ENCODE measurements around the gene NCOA3. TPM values are rescaled to one million over a fixed set of nuclear protein-coding genes. Genes with fewer than 3 reads are reported as not detected.

Gene NCOA3
- polyA plus RNA-seq, 1 of the 3 experiments (the other 2 are of a cell fraction), result 5.8 TPM

- TF ChIP-seq USF2 (IDR thresholded peaks at IDR 0.05; ENCODE audit: borderline replicate concordance, low read depth, low read length) (no peak), TCF12 (IDR thresholded peaks at IDR 0.05) (no peak)
Observed at GRCh38 chr20:47691625-47692024, 189.9 kb downstream of the NCOA3 start (continued).

- Histone ChIP-seq H3F3A (replicated peaks; ENCODE audit: insufficient read depth) (no peaks in the 10 kb centered on the region), H3K9me2 (no peaks in the 10 kb centered on the region), H3K36me3 (replicated peaks in 1 of 2; ENCODE audit: control insufficient read depth in 1 of 2, insufficient read depth in 2 of 2, low read length in 1 of 2) (peaks cover 0 to under 1% of the 10 kb centered on the region in 2 experiments), H3K27ac (ENCODE audit: low read depth in 2 of 2, low read length in 1 of 2) (no peak overlapping the region), H3K4me2 (no peak overlapping the region), H3K79me2 (ENCODE audit: insufficient read depth) (no peaks in the 10 kb centered on the region), H3K9ac (no peak overlapping the region), H2AFZ (ENCODE audit: low read depth) (no peak overlapping the region), H3K4me3 (ENCODE audit: low read depth in 2 of 2, low read length in 1 of 2) (no peak overlapping the region), H3K27me3 (ENCODE audit: insufficient read depth) (no peaks in the 10 kb centered on the region), H3K4me1 (ENCODE audit: control insufficient read depth in 1 of 2, insufficient read depth in 2 of 2, low read depth in 1 of 2, low read length in 1 of 2) (peaks cover 0 to 3% of the 10 kb centered on the region in 2 experiments; a peak in 2 of 4 replicates), H4K20me1 (ENCODE audit: insufficient read depth) (no peaks in the 10 kb centered on the region), H3K9me3 (peaks cover 3% of the 10 kb centered on the region; the same call in 1 of the 2 replicates)
- DNase-seq, result no peak
- no peak for TF ChIP-seq USF1 (IDR thresholded peaks at IDR 0.05; ENCODE audit: borderline replicate concordance, low read depth)
- no peak for TF ChIP-seq ELF1 (IDR thresholded peaks at IDR 0.05)
- TF ChIP-seq MEF2A (IDR thresholded peaks at IDR 0.05; ENCODE audit: borderline replicate concordance, low read depth), result no peak
- TF ChIP-seq NFIC (IDR thresholded peaks at IDR 0.05; ENCODE audit: borderline replicate concordance), result no peak
- no peak for TF ChIP-seq CHD2 (IDR thresholded peaks at IDR 0.05; ENCODE audit: low read length, partially characterized antibody)
- no peak for TF ChIP-seq CTCF (IDR thresholded peaks at IDR 0.05)
- no peak for TF ChIP-seq GABPA (IDR thresholded peaks at IDR 0.05; ENCODE audit: low read depth)
- TF ChIP-seq IRF3 (IDR thresholded peaks at IDR 0.05; ENCODE audit: low read depth, low read length), result no peak
- TF ChIP-seq NRF1 (IDR thresholded peaks at IDR 0.05; ENCODE audit: low read depth, low read length), result no peak
- no peak for TF ChIP-seq POLR2AphosphoS5 (IDR thresholded peaks at IDR 0.05; ENCODE audit: low read depth, low read length)
- no peak for TF ChIP-seq EZH2phosphoT487 (IDR thresholded peaks at IDR 0.05; ENCODE audit: borderline replicate concordance, low read depth)
- no peak for TF ChIP-seq ZBTB33 (IDR thresholded peaks at IDR 0.05; ENCODE audit: borderline replicate concordance, low read depth)
- no peak for TF ChIP-seq USF2 (IDR thresholded peaks at IDR 0.05; ENCODE audit: borderline replicate concordance, low read depth, low read length)
- 76% methylated on average over 17 of the region's 21 CpGs for WGBS (ENCODE audit: low lambda C conversion rate)
- ChIA-PET POLR2A (no interaction called here), CTCF (interaction anchor here (1.0 to 2.3 kb wide), 4 partner anchors 16 to 927 kb away, joined by 3 to 14 read pairs (median 5); no protein-coding TSS in a partner anchor)
Observed at GRCh38 chr20:47694021-47694818, 192.5 kb downstream of the NCOA3 start.

Data from SK-N-SH (cell line).